CD4-positive, alpha-beta T cell treated with Interleukin-6 at 100 ng/mL for 8 hours (primary cell): ENCODE results near the gene BOLA1.
"Not testable (repeated sequence)": the region's sequence is repeated elsewhere in the genome, so short reads cannot be mapped to it uniquely, and the experiment has no call there.

Experiments used
- DNase-seq: peaks from one replicate; pipeline ENCODE4 v3.0.0-alpha.2; 2020; ENCODE audit warnings: mixed read lengths, low spot score

The BOLA1 gene, protein sequence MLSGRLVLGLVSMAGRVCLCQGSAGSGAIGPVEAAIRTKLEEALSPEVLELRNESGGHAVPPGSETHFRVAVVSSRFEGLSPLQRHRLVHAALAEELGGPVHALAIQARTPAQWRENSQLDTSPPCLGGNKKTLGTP

DNA sequence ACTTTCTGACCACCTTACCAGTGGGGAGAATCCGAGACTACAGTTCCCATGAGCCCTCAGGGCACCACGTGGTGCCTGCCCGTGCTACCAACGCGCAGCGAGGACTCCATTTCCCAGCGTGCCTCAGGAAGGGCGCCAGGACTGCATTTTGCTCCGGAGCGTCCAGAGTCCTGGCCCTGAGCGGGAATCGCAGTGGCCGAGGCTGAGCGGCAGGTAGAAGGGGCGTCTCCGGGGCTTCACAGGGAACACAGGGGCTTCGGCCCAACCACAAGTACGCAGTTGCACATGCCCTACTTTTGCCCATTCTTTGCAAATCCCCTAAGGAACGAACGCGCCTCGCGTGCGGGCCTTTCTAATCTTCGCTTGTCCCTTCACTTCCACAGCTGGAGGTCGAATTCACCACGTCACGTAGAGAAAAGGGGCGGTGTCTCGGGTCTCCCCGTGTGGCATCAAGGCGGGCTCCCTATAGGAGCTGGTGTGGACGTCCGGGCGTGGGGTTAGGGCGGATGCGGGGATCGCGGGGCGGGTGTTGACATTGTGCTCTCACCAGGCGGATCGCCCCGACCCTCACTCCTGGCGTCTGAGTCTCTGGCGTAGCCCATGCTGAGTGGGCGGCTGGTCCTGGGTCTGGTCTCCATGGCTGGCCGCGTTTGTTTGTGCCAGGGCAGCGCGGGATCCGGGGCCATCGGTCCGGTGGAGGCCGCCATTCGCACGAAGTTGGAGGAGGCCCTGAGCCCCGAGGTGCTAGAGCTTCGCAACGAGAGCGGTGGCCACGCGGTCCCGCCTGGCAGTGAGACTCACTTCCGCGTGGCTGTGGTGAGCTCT is at the start of gene BOLA1:
TSS of gene BOLA1 (plus strand) at position 109 of the 825 bp plus-strand sequence. CDS start at position 601, 492 bp downstream.
- DNase-seq = peak; percentile 79

DNA sequence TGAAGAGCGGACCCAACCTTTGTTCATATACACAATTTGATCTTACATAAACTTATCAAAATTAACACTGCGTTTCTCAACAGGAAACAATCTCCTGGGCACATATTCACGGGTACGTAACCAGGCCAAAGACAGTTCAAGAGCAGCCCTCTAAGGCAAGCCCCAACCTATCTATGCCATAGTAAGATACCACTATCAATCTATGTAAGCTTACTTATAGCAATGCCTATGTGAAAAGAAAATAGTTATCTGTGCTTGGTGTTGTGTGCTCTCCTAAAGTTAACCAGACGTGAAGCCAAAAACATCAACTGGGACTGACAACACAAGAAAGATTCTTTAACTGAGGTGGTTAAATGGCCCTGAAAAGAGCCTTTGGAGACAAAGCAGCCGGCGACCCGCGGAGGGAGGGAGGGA is 49.4 kb upstream of the BOLA1 start:
- DNase-seq = no peak

DNA sequence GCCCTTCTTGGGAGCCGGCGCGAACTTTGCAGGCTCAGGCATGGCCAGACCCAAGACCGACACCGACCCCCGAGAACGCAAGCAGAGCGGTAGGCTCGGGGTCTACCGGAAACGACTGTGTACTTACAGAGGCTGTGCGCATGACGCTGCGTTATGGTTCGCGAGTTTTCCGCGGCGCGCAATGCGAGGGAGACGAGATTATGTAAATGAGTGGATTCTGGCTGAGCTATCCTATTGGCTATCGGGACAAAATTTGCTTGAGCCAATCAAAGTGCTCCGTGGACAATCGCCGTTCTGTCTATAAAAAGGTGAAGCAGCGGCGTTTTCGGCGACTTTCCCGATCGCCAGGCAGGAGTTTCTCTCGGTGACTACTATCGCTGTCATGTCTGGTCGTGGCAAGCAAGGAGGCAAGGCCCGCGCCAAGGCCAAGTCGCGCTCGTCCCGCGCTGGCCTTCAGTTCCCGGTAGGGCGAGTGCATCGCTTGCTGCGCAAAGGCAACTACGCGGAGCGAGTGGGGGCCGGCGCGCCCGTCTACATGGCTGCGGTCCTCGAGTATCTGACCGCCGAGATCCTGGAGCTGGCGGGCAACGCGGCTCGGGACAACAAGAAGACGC is 48.5 kb upstream of the BOLA1 start:
- DNase-seq = not testable (repeated sequence)

DNA sequence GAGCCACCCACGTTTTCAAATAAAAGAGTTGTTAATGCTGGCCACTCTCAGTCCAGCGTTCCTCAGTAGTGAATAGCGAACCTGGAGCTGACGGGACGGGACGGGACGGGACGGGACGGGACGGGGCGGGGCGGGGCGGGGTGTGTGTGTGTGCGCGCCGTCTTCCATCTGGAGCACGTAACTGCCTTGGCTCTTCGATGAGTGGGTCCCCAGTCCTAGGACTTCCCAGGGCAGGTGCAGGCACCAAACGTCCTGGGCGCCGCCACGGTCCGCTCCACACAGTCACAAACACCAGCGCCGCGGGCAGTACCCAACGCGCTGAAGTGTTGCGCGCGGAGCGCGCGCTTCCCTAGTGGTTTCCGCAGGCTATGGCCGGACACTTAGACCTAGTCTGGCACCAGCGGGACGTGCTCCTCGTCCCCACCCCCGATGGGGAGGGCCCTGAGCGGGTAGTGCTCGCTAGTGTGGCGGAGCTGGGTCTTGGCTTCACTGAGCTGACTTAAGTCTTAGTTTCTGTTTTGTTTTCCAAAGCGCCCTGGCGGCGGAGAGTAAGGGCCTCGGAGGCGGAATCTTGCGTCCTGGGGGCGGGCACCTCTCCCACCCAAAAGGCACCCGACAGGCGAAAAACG is 47.7 kb upstream of the BOLA1 start:
- DNase-seq = not testable (repeated sequence)

DNA sequence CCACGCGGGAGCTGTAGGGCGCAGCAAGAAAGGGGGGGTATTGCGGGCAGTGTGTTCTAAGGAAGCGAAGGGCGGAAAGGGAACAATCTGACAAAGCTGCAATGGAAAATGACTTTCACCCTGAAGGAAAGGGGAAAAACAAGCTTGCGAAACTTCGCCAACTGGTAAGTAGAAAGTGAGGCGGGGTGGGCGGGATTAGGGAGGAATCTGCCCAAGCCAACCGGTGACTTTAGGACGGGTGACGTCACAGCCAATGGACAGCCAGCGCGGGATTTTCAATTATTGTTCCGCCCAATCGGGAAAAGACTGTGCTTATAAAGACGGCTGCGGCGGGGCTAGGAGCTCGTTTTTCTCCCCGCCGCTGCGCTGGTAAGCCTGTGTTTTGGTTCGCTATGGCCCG is 47.1 kb upstream of the BOLA1 start:
- DNase-seq = not testable (repeated sequence)

DNA sequence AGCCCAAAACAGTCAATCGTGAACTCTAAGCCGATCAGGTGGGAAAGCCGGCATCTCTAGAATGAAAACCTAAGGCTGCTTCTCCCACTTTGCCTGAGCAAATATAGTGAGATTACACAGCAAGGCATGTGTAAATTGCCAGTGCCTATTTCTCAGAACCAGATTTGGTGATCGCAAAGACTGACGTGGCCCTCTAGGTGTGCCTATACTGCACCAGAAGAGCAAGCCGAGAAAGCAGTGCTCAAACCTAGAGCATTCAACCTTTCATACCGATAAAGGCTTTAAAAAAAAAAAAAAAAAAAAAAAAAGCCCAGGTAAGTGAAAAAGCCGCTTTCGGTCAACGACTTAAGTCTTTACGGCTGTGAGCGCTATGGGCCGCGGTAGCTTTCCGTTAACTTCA is 39.1 kb upstream of the BOLA1 start:
- DNase-seq = not testable (repeated sequence)

DNA sequence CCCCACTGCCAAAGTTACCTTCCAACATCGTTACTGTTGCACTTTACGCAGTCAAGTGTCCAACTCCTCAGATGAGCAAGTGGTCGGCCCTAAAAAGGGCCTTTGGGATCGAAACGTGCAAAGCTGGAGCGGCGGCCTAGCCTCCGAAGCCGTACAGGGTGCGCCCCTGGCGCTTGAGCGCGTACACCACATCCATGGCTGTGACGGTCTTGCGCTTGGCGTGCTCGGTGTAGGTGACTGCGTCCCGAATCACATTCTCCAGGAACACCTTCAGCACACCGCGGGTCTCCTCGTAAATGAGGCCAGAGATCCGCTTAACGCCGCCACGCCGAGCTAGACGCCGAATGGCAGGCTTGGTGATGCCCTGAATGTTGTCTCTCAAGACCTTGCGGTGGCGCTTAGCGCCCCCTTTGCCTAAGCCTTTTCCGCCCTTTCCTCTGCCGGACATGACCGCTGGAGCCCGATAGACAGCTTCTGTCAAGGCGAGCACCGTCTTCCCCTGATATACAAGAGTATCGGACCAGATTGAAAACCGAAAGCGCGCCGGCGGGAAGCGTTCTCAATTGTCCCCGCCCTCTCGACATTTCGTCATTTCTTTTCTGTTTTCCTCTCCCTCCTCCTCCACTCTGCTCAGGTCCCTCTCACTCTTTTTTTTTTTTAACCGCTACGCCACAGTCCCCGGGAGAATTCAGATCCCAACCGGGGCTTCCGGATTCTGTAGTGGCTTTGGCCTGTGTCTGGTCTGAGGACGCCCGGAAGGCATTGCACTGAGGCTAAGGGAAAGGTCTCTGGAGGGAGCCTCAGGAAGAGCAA is 38.5 kb upstream of the BOLA1 start:
- DNase-seq = not testable (repeated sequence)

DNA sequence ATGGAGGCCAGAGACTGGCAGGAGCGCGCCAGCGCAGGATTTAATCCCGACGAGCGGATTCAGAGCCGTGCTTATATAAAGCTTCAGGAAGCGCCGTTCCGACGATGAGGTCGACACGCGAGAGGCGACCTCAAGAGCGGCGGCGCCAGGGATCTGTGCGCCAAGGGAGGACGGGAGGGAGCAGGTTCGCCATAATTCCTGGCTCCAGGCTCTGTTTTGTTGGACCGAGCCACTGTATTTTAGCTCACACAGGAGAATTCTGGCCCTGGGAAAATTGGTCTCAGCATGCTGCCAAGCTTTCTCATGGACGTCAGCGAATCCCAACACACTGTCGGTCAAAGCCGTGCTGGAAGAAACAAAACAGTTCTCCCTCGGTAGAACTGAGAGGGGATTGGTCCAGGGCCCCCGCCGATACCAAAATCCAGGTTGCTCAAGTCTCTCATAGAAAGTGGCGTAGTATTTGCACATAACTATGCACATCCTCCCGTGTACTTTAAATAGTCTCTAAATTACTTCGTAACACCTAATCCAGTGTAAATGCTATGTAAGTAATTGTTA is 37.8 kb upstream of the BOLA1 start:
- not testable (repeated sequence) for DNase-seq

DNA sequence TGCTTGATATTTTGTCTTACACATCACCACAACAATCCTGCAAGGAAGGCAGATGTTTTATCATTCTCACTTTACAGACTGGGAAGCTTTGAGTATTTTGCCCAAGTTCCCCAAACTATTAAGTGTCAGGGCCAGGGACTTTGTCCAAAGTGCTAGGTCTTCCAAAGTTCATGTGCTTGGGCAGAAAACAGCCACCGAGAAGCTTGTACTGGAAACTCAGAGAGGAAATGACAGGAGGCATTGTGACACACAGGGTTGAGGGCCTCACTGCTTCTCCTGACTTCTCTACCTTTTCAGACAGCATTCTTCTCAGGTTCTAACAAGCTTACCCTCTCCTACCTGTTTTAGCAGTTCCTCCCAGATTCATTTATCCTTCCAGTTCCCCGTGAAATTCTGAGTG is 32.5 kb upstream of the BOLA1 start:
- DNase-seq = not testable (repeated sequence)

DNA sequence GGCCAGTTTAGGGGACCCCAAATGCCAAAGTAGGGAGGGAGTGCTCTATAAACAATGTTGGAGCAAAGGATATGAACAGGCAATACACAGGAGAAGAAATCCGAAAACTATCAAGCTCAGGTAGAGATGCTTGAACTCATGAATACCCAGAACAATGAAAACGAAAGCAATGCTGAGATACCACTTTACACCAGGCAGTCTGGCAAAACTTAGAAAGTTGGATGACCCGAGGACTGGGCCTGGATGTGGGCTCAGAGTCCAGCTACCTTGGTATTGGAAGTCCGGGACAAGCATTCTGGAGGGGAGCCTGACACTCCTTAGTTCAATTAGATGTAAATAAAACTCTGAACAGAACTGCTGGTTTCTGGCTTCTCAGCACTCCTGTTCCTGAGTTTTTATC is 26.3 kb upstream of the BOLA1 start:
- DNase-seq = not testable (repeated sequence)

DNA sequence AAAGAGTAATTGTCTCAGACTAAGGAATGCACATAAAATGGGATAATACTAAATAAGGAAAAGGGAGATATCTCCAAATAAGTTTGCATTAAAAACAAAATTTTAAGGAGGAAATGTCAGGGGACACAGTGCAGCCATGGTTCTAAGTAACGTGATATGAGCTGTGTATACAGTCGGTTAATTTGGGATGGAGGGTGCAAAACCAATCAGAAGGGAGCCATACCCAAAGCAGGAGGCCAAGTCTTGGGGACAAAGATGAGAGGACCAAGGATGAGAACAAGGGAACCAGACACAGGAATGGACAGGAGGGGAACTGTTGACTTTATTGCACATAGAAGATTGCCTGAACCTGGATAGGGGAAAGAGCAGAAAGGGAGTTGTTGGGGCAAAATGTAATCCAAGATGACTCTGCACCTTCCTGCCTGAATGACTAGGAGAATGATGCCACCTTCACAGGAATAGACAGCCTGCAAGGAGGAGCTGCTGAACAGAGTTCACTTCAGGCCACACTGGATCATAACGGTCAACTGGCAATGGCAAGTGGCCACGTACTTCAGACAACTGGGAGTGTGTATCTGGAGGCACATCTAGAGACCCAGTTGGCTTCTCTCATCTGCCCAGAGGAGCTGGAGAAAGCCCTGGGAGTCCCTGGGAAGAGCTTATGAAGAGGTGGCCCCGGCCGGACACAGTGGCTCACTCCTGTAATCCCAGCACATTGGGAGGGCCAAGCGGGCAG is 22.0 kb upstream of the BOLA1 start:
- no peak for DNase-seq

DNA sequence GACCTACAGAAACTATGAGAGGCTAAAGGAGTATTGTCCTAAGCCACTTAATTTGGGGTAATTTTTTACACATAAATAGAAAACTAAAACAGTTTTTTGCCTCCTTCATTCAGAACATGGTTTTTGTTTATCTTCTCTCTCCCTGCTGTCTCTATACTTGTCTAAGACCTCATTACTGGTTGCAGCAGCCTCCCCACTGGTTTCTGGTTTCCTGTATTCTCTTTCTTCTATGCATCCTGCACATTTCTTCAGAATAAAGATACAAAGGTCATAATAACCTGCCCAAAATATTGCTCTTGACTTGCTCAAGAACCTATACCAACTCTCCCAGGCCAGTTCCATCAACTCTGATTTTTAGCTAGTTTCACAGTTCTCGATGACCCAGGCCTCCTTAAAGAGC is 19.8 kb upstream of the BOLA1 start:
- DNase-seq = peak; percentile 59

DNA sequence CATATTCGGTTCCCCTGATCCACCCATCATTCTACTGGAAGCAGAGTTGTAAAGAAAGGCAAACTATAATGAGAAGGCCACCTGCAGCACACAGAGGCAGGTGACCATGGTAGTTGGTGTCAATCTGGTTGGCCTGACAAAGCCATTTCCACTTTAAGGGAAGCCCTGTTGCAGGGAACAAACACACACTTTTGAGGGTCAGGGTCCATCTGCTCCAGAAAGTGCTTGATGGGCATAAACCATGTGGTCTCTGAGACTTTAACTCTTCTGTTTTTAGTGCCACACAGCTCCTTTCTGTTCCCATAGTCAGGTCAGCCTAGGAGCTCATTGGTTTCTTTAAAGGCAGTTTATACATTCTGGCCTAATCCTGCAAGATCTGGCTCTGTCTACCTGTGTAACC is 17.5 kb upstream of the BOLA1 start:
- DNase-seq = no peak

DNA sequence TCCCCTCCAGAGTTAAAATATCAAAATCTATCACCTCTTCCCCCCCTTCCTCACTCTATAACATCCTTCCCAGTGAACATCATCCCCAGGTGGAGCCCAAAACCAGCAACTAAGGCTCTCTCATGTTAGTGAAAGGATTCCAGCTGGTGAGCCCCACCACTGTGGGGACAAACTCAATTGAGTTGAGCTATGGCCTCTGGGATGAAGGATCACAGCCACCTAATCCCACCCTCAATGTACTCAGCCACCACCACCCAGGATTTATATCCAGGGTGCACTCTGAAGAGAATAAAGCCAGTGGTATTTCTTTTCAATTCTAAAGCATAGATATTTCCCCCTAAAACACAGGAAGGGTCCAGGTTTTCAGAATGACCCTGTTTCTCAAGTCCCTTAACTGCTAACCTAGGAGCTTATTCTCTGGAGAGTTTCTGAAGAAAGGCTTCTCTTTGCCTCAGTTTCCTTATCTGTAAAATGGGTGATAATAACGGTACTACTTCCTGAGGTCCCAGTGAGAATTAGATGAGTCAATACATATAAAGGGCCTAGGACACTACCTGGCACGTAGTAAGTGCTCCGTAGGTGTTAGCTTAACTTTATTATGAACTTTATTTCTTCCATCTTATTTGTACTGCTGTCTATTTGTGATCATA is 15.6 kb upstream of the BOLA1 start:
- no peak for DNase-seq

DNA sequence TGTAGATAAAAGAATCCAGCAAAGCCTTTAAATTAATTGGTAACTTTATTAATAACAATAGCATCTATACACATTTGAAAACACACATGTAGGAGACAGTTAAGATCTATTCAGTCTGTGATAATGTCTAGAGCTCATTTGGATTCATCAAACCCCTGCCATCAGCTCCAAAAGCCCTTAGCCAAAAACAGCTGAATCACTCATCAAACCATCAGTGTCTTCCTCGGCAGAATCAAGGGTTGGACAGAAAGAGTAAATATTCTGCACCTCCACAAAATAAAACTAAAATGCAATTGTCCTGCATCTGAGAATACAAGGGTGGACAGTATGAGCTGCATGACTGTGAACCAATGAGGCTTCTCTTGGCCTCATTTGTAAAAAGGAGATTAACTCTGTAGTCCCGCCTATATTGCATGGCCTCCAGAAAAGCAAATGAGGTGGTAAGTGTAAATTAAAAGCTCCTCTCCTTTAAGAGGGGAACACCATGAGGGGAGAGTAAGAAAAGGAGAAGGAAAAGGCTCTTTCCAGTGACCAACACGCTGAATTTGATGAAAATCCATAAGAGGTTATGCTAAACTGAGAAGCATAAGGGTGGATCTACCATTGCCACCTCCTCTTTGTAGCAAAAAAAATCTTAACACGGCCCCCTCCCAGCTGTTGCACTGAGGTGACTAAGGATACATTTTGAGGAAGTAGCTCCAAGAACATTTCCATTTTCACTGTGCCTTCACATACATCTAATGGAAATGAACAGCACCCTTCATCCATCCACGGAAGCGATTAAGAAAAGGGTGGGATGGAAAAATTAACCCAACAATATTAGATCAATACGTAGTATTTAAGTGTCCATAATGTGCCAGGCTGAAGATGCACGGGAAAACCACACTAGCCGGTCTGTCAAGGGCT is 14.7 kb upstream of the BOLA1 start:
- no peak for DNase-seq

DNA sequence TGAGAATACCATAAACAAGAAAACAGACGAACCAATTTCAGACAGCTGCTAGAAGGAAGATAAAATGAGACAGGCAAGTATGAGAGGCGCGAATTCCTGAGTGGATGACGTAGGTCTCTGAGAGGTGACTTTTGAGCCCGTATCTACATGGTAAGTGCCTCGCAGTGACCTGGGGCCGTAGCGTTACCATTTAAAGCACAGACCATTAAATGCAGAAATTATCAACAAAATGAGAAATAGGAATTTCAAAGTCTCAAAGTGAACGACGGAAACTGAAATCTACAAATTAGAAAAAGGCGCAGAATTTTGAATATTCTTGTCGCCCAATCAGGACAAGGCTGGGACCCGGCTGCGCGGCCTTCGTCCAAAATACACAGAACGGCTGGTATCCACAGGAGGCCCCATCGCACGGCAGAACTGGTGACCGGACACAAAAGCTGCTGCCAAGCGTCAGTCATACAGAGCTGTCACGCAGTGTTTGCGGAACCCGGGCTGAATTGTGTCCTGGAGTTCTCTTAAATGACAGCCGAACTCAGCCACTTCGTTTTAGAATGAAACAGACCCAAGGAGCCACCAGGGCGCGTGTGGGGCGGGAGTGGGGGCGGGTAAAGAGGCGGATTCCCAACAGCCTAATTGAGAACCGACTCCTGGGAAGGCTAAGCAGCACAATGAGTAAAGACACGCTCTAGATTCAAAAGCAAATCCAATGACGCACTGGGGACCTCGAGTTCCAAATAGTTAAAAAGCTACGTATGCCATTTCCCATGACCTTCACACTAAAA is 13.8 kb upstream of the BOLA1 start:
- peak; percentile 52 for DNase-seq

DNA sequence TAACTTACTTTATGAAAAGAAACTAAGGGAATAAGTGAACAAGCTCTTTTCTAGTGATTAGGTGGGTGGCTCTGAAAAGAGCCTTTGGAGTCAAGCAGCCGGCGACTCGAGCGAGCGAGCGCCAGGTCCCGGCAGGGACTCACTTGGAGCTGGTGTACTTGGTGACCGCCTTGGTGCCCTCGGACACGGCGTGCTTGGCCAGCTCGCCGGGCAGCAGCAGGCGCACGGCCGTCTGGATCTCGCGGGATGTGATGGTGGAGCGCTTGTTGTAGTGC is 13.3 kb upstream of the BOLA1 start:
- DNase-seq = not testable (repeated sequence)

DNA sequence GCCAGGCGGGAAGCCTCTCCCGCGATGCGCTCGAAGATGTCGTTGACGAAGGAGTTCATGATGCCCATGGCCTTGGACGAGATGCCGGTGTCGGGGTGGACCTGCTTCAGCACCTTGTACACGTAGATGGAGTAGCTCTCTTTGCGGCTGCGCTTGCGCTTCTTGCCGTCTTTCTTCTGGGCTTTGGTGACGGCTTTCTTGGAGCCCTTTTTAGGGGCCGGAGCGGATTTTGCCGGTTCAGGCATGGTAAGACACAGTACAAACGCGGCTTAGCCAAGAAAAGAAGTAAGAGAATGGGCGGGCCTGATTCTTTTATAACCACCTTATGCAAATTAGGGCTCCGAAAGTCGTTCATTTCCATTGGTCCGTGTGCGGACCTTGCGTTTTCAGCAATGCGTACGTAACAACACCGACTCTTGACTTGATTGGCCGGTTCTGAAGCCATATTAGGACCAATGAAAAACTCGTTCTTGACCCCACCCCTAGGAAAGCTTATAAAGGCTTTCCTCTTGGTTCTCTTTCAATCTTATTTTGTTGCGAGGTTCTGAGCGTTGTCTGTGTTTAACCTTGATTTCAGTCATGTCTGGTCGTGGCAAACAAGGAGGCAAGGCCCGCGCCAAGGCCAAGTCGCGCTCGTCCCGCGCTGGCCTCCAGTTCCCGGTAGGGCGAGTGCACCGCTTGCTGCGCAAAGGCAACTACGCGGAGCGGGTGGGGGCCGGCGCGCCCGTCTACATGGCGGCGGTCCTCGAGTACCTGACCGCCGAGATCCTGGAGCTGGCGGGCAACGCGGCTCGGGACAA is 12.8 kb upstream of the BOLA1 start:
- DNase-seq = peak; percentile 96
